ENCODE measurements around the gene COQ10A.

- TF ChIP-seq CTCF (IDR thresholded peaks at IDR 0.05; ENCODE audit: low read depth, low read length, missing input control) (no peak), TAF1 (conservative IDR thresholded peaks at IDR 0.05) (no peak), EGR1 (IDR thresholded peaks at IDR 0.05; ENCODE audit: low read depth in 2 of 2) (no peak), REST (IDR thresholded peaks at IDR 0.05) (no peak), JUND (IDR thresholded peaks at IDR 0.05) (no peak), HNF4G (IDR thresholded peaks at IDR 0.05) (no peak), RAD21 (IDR thresholded peaks at IDR 0.05) (no peak), RXRA (IDR thresholded peaks at IDR 0.05) (no peak), SP1 (IDR thresholded peaks at IDR 0.05) (no peak)
Measured at GRCh38 chr12:56242986-56243385, 23.8 kb upstream of the COQ10A start.
